Measurements from ENCODE around the gene IGSF22. TPM values are rescaled to one million over a fixed set of nuclear protein-coding genes. Genes with fewer than 3 reads are reported as not detected.

Gene IGSF22
- total RNA-seq, 2 donors from 2014 or later: 0.21 TPM; not detected in 1

DNA sequence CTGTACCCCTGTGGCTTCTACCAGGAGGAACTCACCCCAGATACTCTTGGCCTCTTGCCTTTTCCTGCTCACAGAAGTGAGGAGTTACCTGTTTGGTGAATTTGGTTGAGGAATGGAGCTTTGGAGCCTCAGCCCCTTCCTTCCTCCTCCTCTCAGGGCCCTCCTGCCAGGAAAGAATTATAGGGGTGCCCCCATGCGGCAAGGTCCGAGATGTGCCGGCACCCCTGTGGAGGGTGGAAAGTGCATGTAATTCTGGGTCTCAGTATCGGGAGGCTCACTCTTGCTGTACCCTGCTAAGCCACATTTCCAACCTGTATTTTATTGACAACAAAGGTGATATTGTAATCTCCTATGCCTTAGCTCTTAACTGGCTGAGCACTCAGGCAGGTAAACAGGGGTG is 13.7 kb upstream of the IGSF22 start:
- no peaks in the 10 kb centered on the region for H3K9me3 ChIP-seq
- ATAC-seq (ENCODE audit: insufficient number of reproducible peaks, low FRiP score, low read depth) (no peak), DNase-seq (ENCODE audit: low spot score) (no peak)
- no peak overlapping the region for H3K27ac ChIP-seq
- H3K4me1 ChIP-seq (ENCODE audit: control insufficient read depth in 1 of 2, low read depth in 2 of 2): no peaks in the 10 kb centered on the region
- no peaks in the 10 kb centered on the region for H3K27me3 ChIP-seq (replicated peaks; ENCODE audit: insufficient read depth)
- no peak overlapping the region for H3K4me3 ChIP-seq
- TF ChIP-seq, protein P1, sequence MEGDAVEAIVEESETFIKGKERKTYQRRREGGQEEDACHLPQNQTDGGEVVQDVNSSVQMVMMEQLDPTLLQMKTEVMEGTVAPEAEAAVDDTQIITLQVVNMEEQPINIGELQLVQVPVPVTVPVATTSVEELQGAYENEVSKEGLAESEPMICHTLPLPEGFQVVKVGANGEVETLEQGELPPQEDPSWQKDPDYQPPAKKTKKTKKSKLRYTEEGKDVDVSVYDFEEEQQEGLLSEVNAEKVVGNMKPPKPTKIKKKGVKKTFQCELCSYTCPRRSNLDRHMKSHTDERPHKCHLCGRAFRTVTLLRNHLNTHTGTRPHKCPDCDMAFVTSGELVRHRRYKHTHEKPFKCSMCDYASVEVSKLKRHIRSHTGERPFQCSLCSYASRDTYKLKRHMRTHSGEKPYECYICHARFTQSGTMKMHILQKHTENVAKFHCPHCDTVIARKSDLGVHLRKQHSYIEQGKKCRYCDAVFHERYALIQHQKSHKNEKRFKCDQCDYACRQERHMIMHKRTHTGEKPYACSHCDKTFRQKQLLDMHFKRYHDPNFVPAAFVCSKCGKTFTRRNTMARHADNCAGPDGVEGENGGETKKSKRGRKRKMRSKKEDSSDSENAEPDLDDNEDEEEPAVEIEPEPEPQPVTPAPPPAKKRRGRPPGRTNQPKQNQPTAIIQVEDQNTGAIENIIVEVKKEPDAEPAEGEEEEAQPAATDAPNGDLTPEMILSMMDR (IDR thresholded peaks at IDR 0.05): no peak
- no peaks in the 10 kb centered on the region for H3K36me3 ChIP-seq

DNA sequence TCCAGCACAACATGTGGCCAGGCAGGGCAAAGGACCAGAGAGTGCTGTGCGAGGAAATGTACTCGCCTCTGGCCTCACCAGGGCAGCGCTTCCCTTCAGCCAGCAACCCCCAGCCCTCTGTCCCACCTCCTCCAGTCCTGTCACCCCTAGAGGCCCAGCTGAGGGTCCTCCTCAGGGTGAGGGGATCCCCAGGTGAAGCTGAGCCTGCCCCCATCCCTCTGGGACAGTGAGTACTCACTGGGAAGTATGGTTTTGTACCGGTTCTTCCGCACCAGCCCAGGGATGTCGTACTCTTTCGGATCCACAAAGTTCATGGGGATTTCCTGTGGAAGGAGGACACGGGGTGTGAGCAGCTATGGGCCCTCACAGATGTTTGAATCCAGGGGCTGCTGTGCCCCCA is 11.7 kb upstream of the IGSF22 start:
- TF ChIP-seq, protein P1 (IDR thresholded peaks at IDR 0.05): no peak
- Histone ChIP-seq H3K27me3 (replicated peaks; ENCODE audit: insufficient read depth) (no peaks in the 10 kb centered on the region), H3K4me1 (ENCODE audit: control insufficient read depth in 1 of 2, low read depth in 2 of 2) (no peaks in the 10 kb centered on the region), H3K4me3 (no peak overlapping the region), H3K27ac (no peak overlapping the region), H3K9me3 (no peaks in the 10 kb centered on the region), H3K36me3 (no peaks in the 10 kb centered on the region)
- ATAC-seq (ENCODE audit: insufficient number of reproducible peaks, low FRiP score, low read depth) (no peak), DNase-seq (ENCODE audit: low spot score) (no peak)

- DNase-seq (ENCODE audit: low spot score) (no peak), ATAC-seq (ENCODE audit: insufficient number of reproducible peaks, low FRiP score, low read depth) (no peak)
- Histone ChIP-seq H3K27me3 (replicated peaks; ENCODE audit: insufficient read depth) (no peaks in the 10 kb centered on the region), H3K9me3 (no peaks in the 10 kb centered on the region), H3K4me3 (no peak overlapping the region), H3K4me1 (ENCODE audit: control insufficient read depth in 1 of 2, low read depth in 2 of 2) (no peaks in the 10 kb centered on the region), H3K36me3 (no peaks in the 10 kb centered on the region), H3K27ac (no peak overlapping the region)
- TF ChIP-seq, protein P1 (IDR thresholded peaks at IDR 0.05): no peak
Observed at GRCh38 chr11:18736590-18737148, 10.7 kb upstream of the IGSF22 start.

- Histone ChIP-seq H3K27ac (no peak overlapping the region), H3K4me1 (ENCODE audit: control insufficient read depth in 1 of 2, low read depth in 2 of 2) (no peaks in the 10 kb centered on the region), H3K36me3 (no peaks in the 10 kb centered on the region), H3K27me3 (replicated peaks; ENCODE audit: insufficient read depth) (no peaks in the 10 kb centered on the region), H3K4me3 (no peak overlapping the region), H3K9me3 (no peaks in the 10 kb centered on the region)
- no peak for DNase-seq (ENCODE audit: low spot score)
- TF ChIP-seq, protein P1 (IDR thresholded peaks at IDR 0.05): no peak
- ATAC-seq (ENCODE audit: insufficient number of reproducible peaks, low FRiP score, low read depth): no peak
Observed at GRCh38 chr11:18733202-18733601, 7.2 kb upstream of the IGSF22 start.

GRCh38 chr11:18731949-18732821 is 6.2 kb upstream of the IGSF22 start:
- H3K27me3 ChIP-seq (replicated peaks; ENCODE audit: insufficient read depth): no peaks in the 10 kb centered on the region
- ATAC-seq (ENCODE audit: insufficient number of reproducible peaks, low FRiP score, low read depth) (no peak), DNase-seq (ENCODE audit: low spot score) (no peak)
- TF ChIP-seq, protein P1 (IDR thresholded peaks at IDR 0.05): peak; percentile 94
- no peaks in the 10 kb centered on the region for H3K4me1 ChIP-seq (ENCODE audit: control insufficient read depth in 1 of 2, low read depth in 2 of 2)
- H3K27ac ChIP-seq: no peak overlapping the region
- H3K9me3 ChIP-seq: no peaks in the 10 kb centered on the region
- H3K36me3 ChIP-seq: no peaks in the 10 kb centered on the region
- H3K4me3 ChIP-seq: no peak overlapping the region

Data from thoracic aorta (tissue), 2 donors.